Measurements from ENCODE around the gene SORBS1.

The SORBS1 gene

GRCh38 chr10:95559471-95559870, 1.7 kb downstream of the SORBS1 start:
- H3K27me3 Mint-ChIP-seq (ENCODE audit: low read depth): peaks cover 36% of the 10 kb centered on the region
- H3K27ac Mint-ChIP-seq: no peak overlapping the region
- DNase-seq (ENCODE audit: low spot score): no peak
- H3K4me3 Mint-ChIP-seq: peak overlapping the region; percentile 5
- H3K4me1 Mint-ChIP-seq (ENCODE audit: low read depth): peaks cover 7% of the 10 kb centered on the region
- H3K9me3 Mint-ChIP-seq: no peaks in the 10 kb centered on the region
- no peaks in the 10 kb centered on the region for H3K36me3 Mint-ChIP-seq (ENCODE audit: low read depth)

- Mint-ChIP-seq H3K27ac (no peak overlapping the region), H3K4me1 (ENCODE audit: low read depth) (peaks cover 7% of the 10 kb centered on the region), H3K36me3 (ENCODE audit: low read depth) (no peaks in the 10 kb centered on the region), H3K9me3 (no peaks in the 10 kb centered on the region), H3K27me3 (ENCODE audit: low read depth) (peaks cover 36% of the 10 kb centered on the region), H3K4me3 (no peak overlapping the region)
- no peak for DNase-seq (ENCODE audit: low spot score)
Measured at GRCh38 chr10:95558593-95559320, 2.4 kb downstream of the SORBS1 start.

- H3K27ac Mint-ChIP-seq: no peak overlapping the region
- peaks cover 7% of the 10 kb centered on the region for H3K4me1 Mint-ChIP-seq (ENCODE audit: low read depth)
- DNase-seq (ENCODE audit: low spot score): no peak
- peaks cover 3% of the 10 kb centered on the region for H3K9me3 Mint-ChIP-seq
- H3K4me3 Mint-ChIP-seq: no peak overlapping the region
- H3K27me3 Mint-ChIP-seq (ENCODE audit: low read depth): peaks cover 31% of the 10 kb centered on the region
- no peaks in the 10 kb centered on the region for H3K36me3 Mint-ChIP-seq (ENCODE audit: low read depth)
Measured at GRCh38 chr10:95556994-95557767, 4.0 kb downstream of the SORBS1 start.

- H3K9me3 Mint-ChIP-seq: peaks cover 3% of the 10 kb centered on the region
- H3K27ac Mint-ChIP-seq: no peak overlapping the region
- no peaks in the 10 kb centered on the region for H3K36me3 Mint-ChIP-seq (ENCODE audit: low read depth)
- no peak for DNase-seq (ENCODE audit: low spot score)
- H3K4me1 Mint-ChIP-seq (ENCODE audit: low read depth): no peaks in the 10 kb centered on the region
- peaks cover 20% of the 10 kb centered on the region for H3K27me3 Mint-ChIP-seq (ENCODE audit: low read depth)
- H3K4me3 Mint-ChIP-seq: no peak overlapping the region
Measured at GRCh38 chr10:95553674-95554073, 7.5 kb downstream of the SORBS1 start.

GRCh38 chr10:95552679-95553342, 8.4 kb downstream of the SORBS1 start:
- H3K9me3 Mint-ChIP-seq: peaks cover 3% of the 10 kb centered on the region
- no peaks in the 10 kb centered on the region for H3K36me3 Mint-ChIP-seq (ENCODE audit: low read depth)
- no peaks in the 10 kb centered on the region for H3K4me1 Mint-ChIP-seq (ENCODE audit: low read depth)
- H3K4me3 Mint-ChIP-seq: no peak overlapping the region
- H3K27me3 Mint-ChIP-seq (ENCODE audit: low read depth): peaks cover 13% of the 10 kb centered on the region
- no peak overlapping the region for H3K27ac Mint-ChIP-seq
- no peak for DNase-seq (ENCODE audit: low spot score)

GRCh38 chr10:95550073-95550672, 11.0 kb downstream of the SORBS1 start:
- Mint-ChIP-seq H3K27me3 (ENCODE audit: low read depth) (peaks cover 13% of the 10 kb centered on the region), H3K4me1 (ENCODE audit: low read depth) (no peaks in the 10 kb centered on the region), H3K4me3 (no peak overlapping the region), H3K36me3 (ENCODE audit: low read depth) (no peaks in the 10 kb centered on the region), H3K9me3 (peaks cover 3% of the 10 kb centered on the region), H3K27ac (no peak overlapping the region)
- no peak for DNase-seq (ENCODE audit: low spot score)

- H3K9me3 Mint-ChIP-seq: peaks cover 3% of the 10 kb centered on the region
- no peaks in the 10 kb centered on the region for H3K36me3 Mint-ChIP-seq (ENCODE audit: low read depth)
- DNase-seq (ENCODE audit: low spot score): no peak
- H3K4me3 Mint-ChIP-seq: no peak overlapping the region
- H3K27me3 Mint-ChIP-seq (ENCODE audit: low read depth): peaks cover 13% of the 10 kb centered on the region
- no peak overlapping the region for H3K27ac Mint-ChIP-seq
- H3K4me1 Mint-ChIP-seq (ENCODE audit: low read depth): no peaks in the 10 kb centered on the region
Measured at GRCh38 chr10:95547791-95548435, 13.3 kb downstream of the SORBS1 start.

GRCh38 chr10:95547197-95547596, 14.0 kb downstream of the SORBS1 start:
- no peak overlapping the region for H3K4me3 Mint-ChIP-seq
- H3K27ac Mint-ChIP-seq: no peak overlapping the region
- no peak for DNase-seq (ENCODE audit: low spot score)
- no peaks in the 10 kb centered on the region for H3K36me3 Mint-ChIP-seq (ENCODE audit: low read depth)
- H3K9me3 Mint-ChIP-seq: no peaks in the 10 kb centered on the region
- H3K4me1 Mint-ChIP-seq (ENCODE audit: low read depth): no peaks in the 10 kb centered on the region
- peaks cover 13% of the 10 kb centered on the region for H3K27me3 Mint-ChIP-seq (ENCODE audit: low read depth)

GRCh38 chr10:95545981-95546380, 15.2 kb downstream of the SORBS1 start:
- no peaks in the 10 kb centered on the region for H3K4me1 Mint-ChIP-seq (ENCODE audit: low read depth)
- no peak overlapping the region for H3K27ac Mint-ChIP-seq
- H3K36me3 Mint-ChIP-seq (ENCODE audit: low read depth): no peaks in the 10 kb centered on the region
- DNase-seq (ENCODE audit: low spot score): no peak
- H3K4me3 Mint-ChIP-seq: no peak overlapping the region
- H3K27me3 Mint-ChIP-seq (ENCODE audit: low read depth): peaks cover 10% of the 10 kb centered on the region
- no peaks in the 10 kb centered on the region for H3K9me3 Mint-ChIP-seq

- no peak for DNase-seq (ENCODE audit: low spot score)
- H3K27ac Mint-ChIP-seq: no peak overlapping the region
- no peaks in the 10 kb centered on the region for H3K9me3 Mint-ChIP-seq
- H3K4me3 Mint-ChIP-seq: no peak overlapping the region
- H3K4me1 Mint-ChIP-seq (ENCODE audit: low read depth): no peaks in the 10 kb centered on the region
- H3K27me3 Mint-ChIP-seq (ENCODE audit: low read depth): peaks cover 6% of the 10 kb centered on the region
- H3K36me3 Mint-ChIP-seq (ENCODE audit: low read depth): no peaks in the 10 kb centered on the region
Measured at GRCh38 chr10:95544783-95545500, 16.2 kb downstream of the SORBS1 start.

- Mint-ChIP-seq H3K9me3 (no peaks in the 10 kb centered on the region), H3K4me3 (no peak overlapping the region), H3K27ac (no peak overlapping the region), H3K27me3 (ENCODE audit: low read depth) (no peaks in the 10 kb centered on the region), H3K36me3 (ENCODE audit: low read depth) (no peaks in the 10 kb centered on the region), H3K4me1 (ENCODE audit: low read depth) (no peaks in the 10 kb centered on the region)
- no peak for DNase-seq (ENCODE audit: low spot score)
Measured at GRCh38 chr10:95543459-95543858, 17.7 kb downstream of the SORBS1 start.

GRCh38 chr10:95542761-95543160, 18.4 kb downstream of the SORBS1 start:
- H3K9me3 Mint-ChIP-seq: no peaks in the 10 kb centered on the region
- no peaks in the 10 kb centered on the region for H3K27me3 Mint-ChIP-seq (ENCODE audit: low read depth)
- H3K4me3 Mint-ChIP-seq: no peak overlapping the region
- DNase-seq (ENCODE audit: low spot score): no peak
- H3K4me1 Mint-ChIP-seq (ENCODE audit: low read depth): no peaks in the 10 kb centered on the region
- no peaks in the 10 kb centered on the region for H3K36me3 Mint-ChIP-seq (ENCODE audit: low read depth)
- H3K27ac Mint-ChIP-seq: no peak overlapping the region

GRCh38 chr10:95542330-95542729, 18.8 kb downstream of the SORBS1 start:
- H3K9me3 Mint-ChIP-seq: no peaks in the 10 kb centered on the region
- H3K4me1 Mint-ChIP-seq (ENCODE audit: low read depth): no peaks in the 10 kb centered on the region
- H3K36me3 Mint-ChIP-seq (ENCODE audit: low read depth): no peaks in the 10 kb centered on the region
- no peaks in the 10 kb centered on the region for H3K27me3 Mint-ChIP-seq (ENCODE audit: low read depth)
- no peak for DNase-seq (ENCODE audit: low spot score)
- no peak overlapping the region for H3K27ac Mint-ChIP-seq
- no peak overlapping the region for H3K4me3 Mint-ChIP-seq

Data from T-helper 2 cell treated with Interferon-gamma antibody and Interleukin-4, amounts not matched to agents 5 μg/mL and 100 μg/mL, for 36 hours (primary cell).